CD14-positive monocyte (primary cell): Measurements from ENCODE around the gene SHBG. TPM values are rescaled to one million over a fixed set of nuclear protein-coding genes. Genes with fewer than 3 reads are reported as not detected.
A peak's percentile ranks its signal among the peaks of the same experiment; 100 is the strongest.

Source experiments
- DNase-seq, 3 donors: peaks; one replicate each; pipeline ENCODE4 v3.0.0-alpha.2; 2011 to 2022
- H2AFZ ChIP-seq: 2 replicates; pipeline ENCODE4 v1.6.0; 2012; ENCODE audit warnings: mild to moderate bottlenecking, low read depth, low read length, inconsistent platforms; ENCODE audit not compliant: insufficient read depth, poor library complexity, severe bottlenecking
- H3K27ac ChIP-seq, 2 donors: 1 replicate in 1 of 2; 2 replicates in 1 of 2; pipeline ENCODE4 v1.5.1; 2012 to 2013; ENCODE audit warnings: low read length in 2 of 2, control low read depth in 1 of 2, inconsistent platforms in 1 of 2, low read depth in 1 of 2, mild to moderate bottlenecking in 1 of 2
- H3K27me3 ChIP-seq, 2 donors: one replicate each; pipeline versions ENCODE4 v1.6.0 to v1.6.1; 2011 to 2013; ENCODE audit warnings: low read length in 2 of 2; ENCODE audit not compliant: control insufficient read depth in 2 of 2, insufficient read depth in 2 of 2
- H3K36me3 ChIP-seq, 2 donors: replicated peaks in 1 of 2; 1 replicate in 1 of 2; 2 replicates in 1 of 2; pipeline versions ENCODE4 v1.5.1 to v1.6.1; 2012 to 2013; ENCODE audit warnings: low read length in 2 of 2, control low read depth in 1 of 2, inconsistent platforms in 1 of 2, mild to moderate bottlenecking in 1 of 2; ENCODE audit not compliant: insufficient read depth in 2 of 2, control insufficient read depth in 1 of 2
- H3K4me1 ChIP-seq, 2 donors: 1 replicate in 1 of 2; 2 replicates in 1 of 2; pipeline versions ENCODE4 v1.5.1 to v1.6.1; 2012 to 2013; ENCODE audit warnings: low read length in 2 of 2, control low read depth in 1 of 2, inconsistent platforms in 1 of 2, mild to moderate bottlenecking in 1 of 2, moderate library complexity in 1 of 2; ENCODE audit not compliant: insufficient read depth in 2 of 2, control insufficient read depth in 1 of 2
- H3K4me2 ChIP-seq: replicated peaks from 2 replicates; pipeline ENCODE3; 2012; ENCODE audit warnings: low read length, moderate library complexity, mild to moderate bottlenecking; ENCODE audit not compliant: poor library complexity, severe bottlenecking; ENCODE audit errors: extremely low read depth
- H3K4me3 ChIP-seq, 3 experiments: fragments of 200-600 bp in 1 of 3; sonication (generic) in 1 of 3; replicated peaks in 1 of 3; 1 replicate in 2 of 3; 2 replicates in 1 of 3; pipeline ENCODE4 v1.5.1; 2011 to 2013; ENCODE audit warnings: low read length in 3 of 3, mild to moderate bottlenecking in 3 of 3, control low read depth in 2 of 3, low read depth in 2 of 3, inconsistent platforms in 1 of 3, moderate library complexity in 1 of 3
- H3K79me2 ChIP-seq: 2 replicates; pipeline ENCODE4 v1.6.0; 2012; ENCODE audit warnings: mild to moderate bottlenecking, control low read depth, inconsistent platforms, low read length, moderate library complexity; ENCODE audit not compliant: insufficient read depth
- H3K9ac ChIP-seq: 2 replicates; pipeline ENCODE4 v1.6.0; 2017; ENCODE audit warnings: low read length, mild to moderate bottlenecking; ENCODE audit not compliant: insufficient read depth, poor library complexity, severe bottlenecking
- H3K9me3 ChIP-seq, 2 donors: replicated peaks in 1 of 2; 1 replicate in 1 of 2; 2 replicates in 1 of 2; pipeline versions ENCODE4 v1.5.1 to v1.6.1; 2012 to 2013; ENCODE audit warnings: low read length in 2 of 2, control low read depth in 1 of 2; ENCODE audit not compliant: control insufficient read depth in 1 of 2, insufficient read depth in 1 of 2
- H4K20me1 ChIP-seq: 2 replicates; pipeline ENCODE4 v1.6.0; 2012; ENCODE audit warnings: mild to moderate bottlenecking, low read length, control low read depth, moderate library complexity; ENCODE audit not compliant: insufficient read depth
- H3K27ac Mint-ChIP-seq, 7 donors: one replicate each; pipeline ENCODE4 v1.8.0; 2020; ENCODE audit warnings: mild to moderate bottlenecking in 7 of 7, mixed read lengths in 7 of 7, moderate library complexity in 6 of 7, inconsistent platforms in 2 of 7
- H3K27me3 Mint-ChIP-seq, 3 donors: one replicate each; pipeline ENCODE4 v1.8.0; 2021 to 2022; ENCODE audit warnings: low read depth in 3 of 3, mild to moderate bottlenecking in 3 of 3, mixed read lengths in 3 of 3, moderate library complexity in 3 of 3, inconsistent platforms in 1 of 3
- H3K36me3 Mint-ChIP-seq, 2 donors: one replicate each; pipeline ENCODE4 v1.8.0; 2020; ENCODE audit warnings: mixed read lengths in 2 of 2, inconsistent platforms in 1 of 2, mild to moderate bottlenecking in 1 of 2
- H3K4me1 Mint-ChIP-seq: one replicate; pipeline ENCODE4 v1.8.0; 2020; ENCODE audit warnings: mild to moderate bottlenecking, mixed read lengths
- H3K4me3 Mint-ChIP-seq, 2 donors: one replicate each; pipeline ENCODE4 v1.8.0; 2020; ENCODE audit warnings: mild to moderate bottlenecking in 2 of 2, mixed read lengths in 2 of 2, moderate library complexity in 1 of 2
- H3K9me3 Mint-ChIP-seq, 7 donors: one replicate each; pipeline ENCODE4 v1.8.0; 2020 to 2022; ENCODE audit warnings: mixed read lengths in 7 of 7, mild to moderate bottlenecking in 6 of 7, moderate library complexity in 6 of 7, inconsistent platforms in 2 of 7
- CTCF ChIP-seq: fragments of 200-600 bp; IDR thresholded peaks from one replicate; pipeline ENCODE4 v1.8.0; 2022; ENCODE audit warnings: antibody characterized with exemption, mild to moderate bottlenecking
- WGBS: methylation state at CpG from one replicate; pipeline ENCODE4 v1.1.5; 2013; ENCODE audit warnings: missing lambda C conversion rate; ENCODE audit not compliant: insufficient coverage; 5-methylcytosine and 5-hydroxymethylcytosine counted together
- intact Hi-C, 2 donors: fragments of 100-400 bp; cut with micrococcal nuclease; formaldehyde crosslinking; loops; one replicate each; pipeline versions ENCODE4 v1.15.0 to v1.15.1; 2023
- polyA plus RNA-seq, 3 donors: library from polyadenylated mRNA; depleted of rRNA in 1 of 3; unstranded in 2 of 3; stranded (reverse) in 1 of 3; fragments of 300-500 nt in 2 of 3; fragments of >200 nt in 1 of 3; fragmentation: Illumina TruSeq in 2 of 3; gene quantifications; 1 replicate in 2 of 3; 2 replicates in 1 of 3; pipeline ENCODE4 v1.2.3, GENCODE V29; 2012 to 2021

SHBG gene
- polyA plus RNA-seq, 3 donors: 0.43 TPM; not detected in 1

DNA sequence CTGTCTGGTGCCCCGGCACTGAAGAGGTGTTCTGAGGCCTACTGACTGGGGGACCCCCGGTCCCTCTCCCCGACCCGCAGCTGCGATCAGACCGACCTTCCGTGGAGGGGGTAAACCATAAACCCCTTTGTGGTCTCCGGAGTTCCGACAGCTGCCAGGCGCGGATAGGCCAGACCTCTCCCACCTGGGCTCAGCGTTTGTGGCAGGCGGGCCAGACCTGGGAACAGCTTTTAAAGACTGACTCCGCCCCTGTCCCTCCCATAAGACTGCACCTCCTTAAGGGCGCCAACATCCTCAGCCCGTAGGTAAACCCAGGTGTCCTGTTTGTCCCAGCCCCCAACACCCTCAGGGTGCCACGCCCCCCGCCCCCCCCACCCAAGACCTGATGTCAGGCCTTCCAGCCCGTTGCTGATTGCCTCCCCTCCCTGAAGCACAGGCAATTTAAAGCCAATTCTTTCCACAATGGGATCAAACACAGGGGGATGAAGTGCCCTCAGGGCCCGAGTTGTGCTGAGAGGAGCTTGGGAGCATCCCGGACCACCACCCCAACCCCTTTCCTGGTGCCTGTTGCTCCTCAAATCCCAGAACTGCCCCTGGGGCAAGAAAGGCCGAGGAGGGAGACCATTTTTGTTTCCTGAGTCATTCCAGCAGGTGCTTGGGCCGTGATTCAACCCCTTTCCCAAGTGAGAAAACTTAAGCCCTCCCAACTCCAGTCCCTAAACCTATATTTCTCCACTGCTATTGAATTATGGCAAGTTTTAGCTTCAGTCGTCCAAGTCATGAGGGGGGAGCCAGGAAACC is 39.8 kb upstream of the SHBG start, which contains the start of gene SOX15:
Gene SOX15 (minus strand): TSS at position 204 of the 801 bp plus-strand sequence. CDS start 418 bp downstream, outside the sequence.
- Mint-ChIP-seq H3K4me1 (peaks cover 26% of the 10 kb centered on the region), H3K27ac (peak within 1 kb of the TSS in 6 of 7 donors; percentile 15 to 74 (median 38)), H3K36me3 (peaks cover 64 to 78% of the 10 kb centered on the region in 2 donors), H3K4me3 (no peak within 1 kb of the TSS), H3K27me3 (no peaks in the 10 kb centered on the region), H3K9me3 (no peaks in the 10 kb centered on the region)
- 71% methylated on average over 17 of the region's 24 CpGs for WGBS
- H3K4me3 ChIP-seq: peak within 1 kb of the TSS in 1 of 3 experiments; percentile 58
- peak within 1 kb of the TSS in 1 of 2 donors; percentile 76 for H3K27ac ChIP-seq
- no peak for TF ChIP-seq CTCF
- peaks cover 31% of the 10 kb centered on the region for H3K79me2 ChIP-seq
- DNase-seq: no peak
- peaks cover 38 to 47% of the 10 kb centered on the region in 2 donors for H3K4me1 ChIP-seq
- peaks cover 17% of the 10 kb centered on the region for H4K20me1 ChIP-seq
- H3K9ac ChIP-seq: peak within 1 kb of the TSS; percentile 15
- no peaks in the 10 kb centered on the region for H3K9me3 ChIP-seq
- peak within 1 kb of the TSS; percentile 66 for H3K4me2 ChIP-seq
- intact Hi-C loops: loop anchor here (2.0 to 5.0 kb wide), 3 partner anchors 17 to 88 kb away; no protein-coding TSS in a partner anchor
- H2AFZ ChIP-seq: no peak within 1 kb of the TSS
- no peaks in the 10 kb centered on the region for H3K27me3 ChIP-seq
- H3K36me3 ChIP-seq: peaks cover 67 to 69% of the 10 kb centered on the region in 2 donors

DNA sequence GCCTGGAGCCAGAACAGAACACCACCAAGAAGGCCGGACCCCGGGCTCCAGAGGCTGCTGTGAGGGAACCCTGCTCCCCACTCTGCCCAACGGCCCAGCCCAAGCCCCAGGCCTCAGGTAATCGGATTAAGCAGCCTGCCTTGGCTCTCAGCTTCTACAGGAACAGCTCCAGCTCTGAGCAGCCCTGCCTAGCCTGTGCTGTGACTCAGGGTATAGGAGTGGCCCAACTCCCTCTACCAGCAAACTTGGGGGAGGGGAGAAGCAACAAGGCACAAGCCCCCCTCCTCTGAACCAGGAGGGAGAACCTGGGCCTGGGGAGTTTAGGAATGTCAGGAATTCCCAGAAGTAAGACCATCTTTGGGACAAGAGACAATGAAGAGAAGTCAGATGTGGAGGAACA is 39.2 kb upstream of the SHBG start:
- Histone ChIP-seq H3K27me3 (no peaks in the 10 kb centered on the region), H3K79me2 (peaks cover 24% of the 10 kb centered on the region), H3K27ac (no peak overlapping the region), H3K9ac (no peak overlapping the region), H3K9me3 (no peaks in the 10 kb centered on the region), H3K4me2 (no peak overlapping the region), H2AFZ (no peak overlapping the region), H3K4me3 (no peak overlapping the region), H3K36me3 (peaks cover 73 to 76% of the 10 kb centered on the region in 2 donors), H3K4me1 (peaks cover 34 to 41% of the 10 kb centered on the region in 2 donors), H4K20me1 (peaks cover 17% of the 10 kb centered on the region)
- TF ChIP-seq CTCF: no peak
- WGBS: no CpG with 5 or more reads among the region's 4 CpGs
- peak overlapping the region in 3 of 7 donors; percentile 42 to 74 (median 60) for H3K27ac Mint-ChIP-seq
- DNase-seq: no peak
- H3K9me3 Mint-ChIP-seq: no peaks in the 10 kb centered on the region
- no peak overlapping the region for H3K4me3 Mint-ChIP-seq
- intact Hi-C loops: no loop called here
- peaks cover 19% of the 10 kb centered on the region for H3K4me1 Mint-ChIP-seq
- no peaks in the 10 kb centered on the region for H3K27me3 Mint-ChIP-seq
- peaks cover 69 to 82% of the 10 kb centered on the region in 2 donors for H3K36me3 Mint-ChIP-seq
